ENCODE data around the gene ANKRD13A.
A peak's percentile ranks its signal among the peaks of the same experiment; 100 is the strongest.

ANKRD13A gene

GRCh38 chr12:109998241-109998903 lies 858 bp upstream of the ANKRD13A start:
- TF ChIP-seq, protein P1, sequence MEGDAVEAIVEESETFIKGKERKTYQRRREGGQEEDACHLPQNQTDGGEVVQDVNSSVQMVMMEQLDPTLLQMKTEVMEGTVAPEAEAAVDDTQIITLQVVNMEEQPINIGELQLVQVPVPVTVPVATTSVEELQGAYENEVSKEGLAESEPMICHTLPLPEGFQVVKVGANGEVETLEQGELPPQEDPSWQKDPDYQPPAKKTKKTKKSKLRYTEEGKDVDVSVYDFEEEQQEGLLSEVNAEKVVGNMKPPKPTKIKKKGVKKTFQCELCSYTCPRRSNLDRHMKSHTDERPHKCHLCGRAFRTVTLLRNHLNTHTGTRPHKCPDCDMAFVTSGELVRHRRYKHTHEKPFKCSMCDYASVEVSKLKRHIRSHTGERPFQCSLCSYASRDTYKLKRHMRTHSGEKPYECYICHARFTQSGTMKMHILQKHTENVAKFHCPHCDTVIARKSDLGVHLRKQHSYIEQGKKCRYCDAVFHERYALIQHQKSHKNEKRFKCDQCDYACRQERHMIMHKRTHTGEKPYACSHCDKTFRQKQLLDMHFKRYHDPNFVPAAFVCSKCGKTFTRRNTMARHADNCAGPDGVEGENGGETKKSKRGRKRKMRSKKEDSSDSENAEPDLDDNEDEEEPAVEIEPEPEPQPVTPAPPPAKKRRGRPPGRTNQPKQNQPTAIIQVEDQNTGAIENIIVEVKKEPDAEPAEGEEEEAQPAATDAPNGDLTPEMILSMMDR (IDR thresholded peaks at IDR 0.05; ENCODE audit: insufficient read depth, low read length, poor library complexity, severe bottlenecking) = no peak
- no peaks in the 10 kb centered on the region for H3K27me3 ChIP-seq (replicated peaks; ENCODE audit: control insufficient read depth, insufficient read depth, low read length)
- DNase-seq (ENCODE audit: extremely low read depth, insufficient read length) = no peak
- peak overlapping the region; percentile 90 for H3K4me3 ChIP-seq (replicated peaks; ENCODE audit: low read depth, low read length)
- 0 out of 2 replicates have a peak, but pooled peaks cover 1% of the 10 kb centered on the region for H3K36me3 ChIP-seq (ENCODE audit: control insufficient read depth, insufficient read depth, low read length)

- H3K27me3 ChIP-seq (replicated peaks; ENCODE audit: control insufficient read depth, insufficient read depth, low read length) = no peaks in the 10 kb centered on the region
- TF ChIP-seq, protein P1 (IDR thresholded peaks at IDR 0.05; ENCODE audit: insufficient read depth, low read length, poor library complexity, severe bottlenecking) = no peak
- peak overlapping the region; percentile 90 for H3K4me3 ChIP-seq (replicated peaks; ENCODE audit: low read depth, low read length)
- no peak for DNase-seq (ENCODE audit: extremely low read depth, insufficient read length)
- H3K36me3 ChIP-seq (ENCODE audit: control insufficient read depth, insufficient read depth, low read length) = 0 out of 2 replicates have a peak, but pooled peaks cover 1% of the 10 kb centered on the region
These were observed 380 bp downstream of the ANKRD13A start for GRCh38 chr12:109999649-109999971.

DNA sequence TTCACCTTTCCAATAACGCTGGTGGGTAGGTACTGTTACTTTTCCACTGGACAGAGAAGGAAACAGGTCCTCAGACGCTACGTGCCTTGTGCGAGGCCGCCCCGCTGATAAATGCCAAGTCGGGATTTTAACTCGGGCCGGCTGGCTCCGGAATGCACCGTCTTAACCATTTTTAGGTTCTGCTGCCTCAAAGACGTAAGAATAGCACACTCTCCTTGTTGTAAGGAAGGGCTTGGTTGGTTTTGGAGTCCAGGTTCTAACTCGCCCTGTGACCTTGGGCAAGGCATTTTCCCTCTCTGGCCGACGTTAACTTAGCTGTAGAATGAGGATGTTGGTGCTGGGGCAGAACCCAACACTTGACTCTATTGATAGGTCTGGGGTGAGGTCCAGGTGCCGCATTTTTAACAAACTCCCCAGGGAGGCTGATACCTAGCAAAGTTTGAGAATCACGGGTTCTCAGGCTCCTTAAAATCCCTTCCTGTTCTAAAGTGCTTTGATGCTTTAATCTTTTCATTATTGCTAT lies 814 bp downstream of the ANKRD13A start:
- Histone ChIP-seq H3K36me3 (ENCODE audit: control insufficient read depth, insufficient read depth, low read length) (0 out of 2 replicates have a peak, but pooled peaks cover 1% of the 10 kb centered on the region), H3K4me3 (replicated peaks; ENCODE audit: low read depth, low read length) (peak overlapping the region; percentile 90), H3K27me3 (replicated peaks; ENCODE audit: control insufficient read depth, insufficient read depth, low read length) (no peaks in the 10 kb centered on the region)
- TF ChIP-seq, protein P1 (IDR thresholded peaks at IDR 0.05; ENCODE audit: insufficient read depth, low read length, poor library complexity, severe bottlenecking) = no peak
- DNase-seq (ENCODE audit: extremely low read depth, insufficient read length) = no peak

DNA sequence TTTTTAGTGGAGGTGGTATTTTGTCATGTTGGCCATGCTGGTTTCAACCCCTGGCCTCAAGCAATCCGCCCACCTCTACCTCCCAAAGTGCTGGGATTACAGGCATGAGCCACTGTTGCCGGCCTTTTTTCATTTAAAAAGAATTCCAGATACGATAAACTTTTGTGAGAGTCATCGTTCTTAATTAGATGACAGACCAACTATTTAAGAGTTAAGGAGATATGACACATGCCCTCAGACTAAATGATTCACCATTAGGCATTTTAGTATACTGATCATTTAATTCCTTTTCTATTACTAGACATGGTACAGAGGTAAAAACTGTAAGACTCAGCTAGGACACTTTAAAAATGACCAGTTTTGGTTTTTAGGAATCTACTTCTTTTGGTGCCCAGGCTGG lies 2.4 kb downstream of the ANKRD13A start:
- Histone ChIP-seq H3K4me3 (replicated peaks; ENCODE audit: low read depth, low read length) (no peak overlapping the region), H3K27me3 (replicated peaks; ENCODE audit: control insufficient read depth, insufficient read depth, low read length) (no peaks in the 10 kb centered on the region), H3K36me3 (ENCODE audit: control insufficient read depth, insufficient read depth, low read length) (0 out of 2 replicates have a peak, but pooled peaks cover 1% of the 10 kb centered on the region)
- DNase-seq (ENCODE audit: extremely low read depth, insufficient read length) = no peak
- TF ChIP-seq, protein P1 (IDR thresholded peaks at IDR 0.05; ENCODE audit: insufficient read depth, low read length, poor library complexity, severe bottlenecking) = no peak

DNA sequence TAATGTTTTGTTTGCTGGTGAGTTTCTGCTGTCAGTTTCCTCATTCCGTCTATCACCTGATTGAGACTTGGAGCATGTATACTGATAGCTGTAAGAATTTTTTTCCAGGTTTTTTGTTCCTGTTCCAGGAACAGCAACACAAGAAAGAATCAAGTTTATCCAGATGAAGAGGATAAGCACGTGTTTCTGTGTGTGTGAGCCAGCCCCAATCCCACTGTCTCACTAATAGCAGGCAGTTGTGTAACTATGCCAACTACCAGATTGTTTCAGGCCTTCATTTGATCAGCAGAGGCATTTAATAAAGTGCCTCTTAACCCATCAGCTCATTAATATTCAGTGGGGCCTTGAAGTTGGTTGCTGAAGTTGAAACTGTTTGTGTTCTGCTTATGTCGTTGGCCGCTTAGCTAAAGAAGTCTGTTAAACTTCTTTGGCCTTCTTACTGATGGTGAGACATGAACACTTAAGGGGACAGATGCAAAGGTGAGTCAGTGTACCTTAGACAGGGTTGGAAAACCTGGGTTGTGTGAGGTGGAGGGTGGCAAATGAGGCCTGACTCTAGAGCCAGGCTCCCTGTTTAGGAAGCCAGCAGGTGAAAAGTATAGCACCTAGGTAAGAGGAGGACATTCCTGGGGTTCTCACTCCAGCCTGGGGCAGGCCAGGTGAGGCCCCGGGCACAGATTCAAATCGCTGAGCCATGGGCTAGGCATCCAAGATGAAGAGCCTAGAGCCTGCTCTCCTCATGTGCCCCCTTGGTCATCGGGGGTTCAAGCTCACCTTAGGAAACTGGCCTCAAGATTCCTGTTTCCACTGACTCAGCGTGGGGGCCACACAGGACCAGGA lies 3.7 kb downstream of the ANKRD13A start:
- TF ChIP-seq, protein P1 (IDR thresholded peaks at IDR 0.05; ENCODE audit: insufficient read depth, low read length, poor library complexity, severe bottlenecking) = no peak
- H3K27me3 ChIP-seq (replicated peaks; ENCODE audit: control insufficient read depth, insufficient read depth, low read length) = no peaks in the 10 kb centered on the region
- H3K36me3 ChIP-seq (ENCODE audit: control insufficient read depth, insufficient read depth, low read length) = 0 out of 2 replicates have a peak, but pooled peaks cover 1% of the 10 kb centered on the region
- DNase-seq (ENCODE audit: extremely low read depth, insufficient read length) = no peak
- H3K4me3 ChIP-seq (replicated peaks; ENCODE audit: low read depth, low read length) = no peak overlapping the region
